Loucy (cell line): Measurements from ENCODE around the gene SLIT1.

ENCODE experiments used
- CTCF ChIP-seq: fragments of 200-600 bp; sonication (generic); conservative IDR thresholded peaks from 2 replicates; pipeline ENCODE4 v1.5.1; 2014; ENCODE audit warnings: mild to moderate bottlenecking, antibody characterized with exemption, low read length
- EZH2phosphoT487 ChIP-seq: fragments of 200-600 bp; IDR thresholded peaks from 2 replicates; pipeline ENCODE4 v1.6.1; 2018; ENCODE audit warnings: antibody characterized with exemption, mild to moderate bottlenecking, moderate library complexity, borderline replicate concordance

- TF ChIP-seq CTCF (no peak), EZH2phosphoT487 (no peak)
Measured at GRCh38 chr10:97087296-97087695, 98.5 kb downstream of the SLIT1 start.
